ENCODE results near the gene SCNN1A.

Gene SCNN1A

DNA sequence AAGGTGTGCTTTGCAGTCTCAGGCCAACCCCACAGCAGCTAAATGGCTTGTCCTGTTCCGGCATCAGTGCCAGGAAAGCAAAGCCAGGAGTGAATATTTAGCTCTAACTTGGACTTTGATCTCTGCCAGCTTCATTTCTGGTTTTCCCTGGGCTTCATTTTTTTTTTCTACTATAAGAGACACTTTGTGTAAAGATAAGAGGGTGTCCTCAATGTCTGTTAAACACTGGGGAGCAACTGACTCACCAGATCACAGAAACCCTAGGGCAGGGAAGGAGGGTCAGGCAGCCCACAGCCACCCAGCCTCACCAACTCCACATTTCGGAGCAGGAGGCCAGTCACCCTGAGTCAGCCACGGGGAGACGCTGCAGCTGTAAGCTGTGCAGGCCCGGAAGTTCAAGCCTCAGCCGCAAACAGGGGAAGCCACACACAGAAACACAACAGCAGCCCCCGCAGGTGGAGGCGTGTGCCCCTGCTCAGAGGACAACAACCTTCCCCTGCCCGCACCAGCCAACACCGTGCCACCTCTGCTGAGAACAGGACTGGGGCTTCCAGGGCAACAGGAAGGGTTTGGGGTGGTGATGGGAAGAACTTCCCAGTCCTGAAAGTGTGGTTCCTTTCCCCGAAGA lies 39.8 kb downstream of the SCNN1A start:
- no peak for DNase-seq (ENCODE audit: low read depth)
- TF ChIP-seq CTCF (IDR thresholded peaks at IDR 0.05; ENCODE audit: control insufficient read depth, extremely low read depth, insufficient read depth), result peak; percentile 55
- peak overlapping the region; percentile 50 for H3K4me3 ChIP-seq (ENCODE audit: low read depth, low read length)

DNA sequence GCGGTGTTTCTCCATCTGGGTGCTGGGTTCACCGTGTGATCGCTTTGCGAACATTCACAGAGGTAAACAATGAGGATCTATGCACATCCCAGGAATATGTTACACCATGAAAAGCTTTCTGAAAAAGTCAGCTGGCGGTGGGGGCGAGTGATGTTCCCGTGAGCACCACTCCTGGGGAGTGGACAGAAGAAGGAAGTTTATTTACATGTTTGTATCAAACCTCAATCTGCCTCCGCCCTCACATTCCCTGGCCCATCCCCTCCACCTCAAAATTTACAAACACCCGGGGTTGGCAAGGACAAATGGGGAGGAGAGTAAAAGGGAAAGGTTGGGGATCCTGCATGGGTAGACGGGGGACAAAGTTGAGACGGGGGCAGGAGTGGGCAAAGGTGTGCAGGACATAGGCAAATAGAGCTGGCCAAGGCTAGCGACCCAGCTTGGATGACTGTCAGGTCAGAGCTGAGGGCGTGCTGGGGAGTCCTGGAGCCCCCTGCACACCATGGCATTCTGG lies 40.4 kb downstream of the SCNN1A start:
- no peak for TF ChIP-seq CTCF (IDR thresholded peaks at IDR 0.05; ENCODE audit: control insufficient read depth, extremely low read depth, insufficient read depth)
- DNase-seq (ENCODE audit: low read depth), result no peak
- H3K4me3 ChIP-seq (ENCODE audit: low read depth, low read length), result peak overlapping the region; percentile 50

GRCh38 chr12:6334359-6334758 lies 41.0 kb downstream of the SCNN1A start:
- no peak for DNase-seq (ENCODE audit: low read depth)

GRCh38 chr12:6333566-6333965 lies 41.8 kb downstream of the SCNN1A start:
- H3K4me3 ChIP-seq (ENCODE audit: low read depth, low read length), result no peak overlapping the region
- TF ChIP-seq CTCF (IDR thresholded peaks at IDR 0.05; ENCODE audit: control insufficient read depth, extremely low read depth, insufficient read depth), result no peak

More at GRCh38 chr12:6334359-6334758, 41.0 kb downstream of the SCNN1A start:
- TF ChIP-seq CTCF (IDR thresholded peaks at IDR 0.05; ENCODE audit: control insufficient read depth, extremely low read depth, insufficient read depth), result no peak
- H3K4me3 ChIP-seq (ENCODE audit: low read depth, low read length), result no peak overlapping the region

GRCh38 chr12:6333029-6333428 lies 42.3 kb downstream of the SCNN1A start:
- no peak for TF ChIP-seq CTCF (IDR thresholded peaks at IDR 0.05; ENCODE audit: control insufficient read depth, extremely low read depth, insufficient read depth)
- H3K4me3 ChIP-seq (ENCODE audit: low read depth, low read length), result no peak overlapping the region
- DNase-seq (ENCODE audit: low read depth), result no peak

More at GRCh38 chr12:6333566-6333965, 41.8 kb downstream of the SCNN1A start:
- no peak for DNase-seq (ENCODE audit: low read depth)

- no peak overlapping the region for H3K4me3 ChIP-seq (ENCODE audit: low read depth, low read length)
- no peak for TF ChIP-seq CTCF (IDR thresholded peaks at IDR 0.05; ENCODE audit: control insufficient read depth, extremely low read depth, insufficient read depth)
- DNase-seq (ENCODE audit: low read depth), result no peak
Measured at GRCh38 chr12:6332459-6332858, 42.9 kb downstream of the SCNN1A start.

All from LNCaP clone FGC (cell line).